Stimulated activated naive CD8-positive, alpha-beta T cell treated with anti-CD3 and anti-CD28 coated beads, Interleukin-15, Interleukin-2, amounts not matched to agents 100 U/mL and 50 U/mL, for 24 hours (primary cell): ENCODE measurements around the gene LAMA3.

Source experiments
- ATAC-seq: fragments of 150-1000 bp; cut with Tn5 transposase; one replicate; pipeline ENCODE4 v1.10.0; 2021
- DNase-seq: peaks from one replicate; pipeline ENCODE4 v3.0.0; 2021

The LAMA3 gene

GRCh38 chr18:23668731-23669130, 20.5 kb upstream of the LAMA3 start:
- ATAC-seq, result no peak
- DNase-seq, result no peak

GRCh38 chr18:23669202-23669766, 20.0 kb upstream of the LAMA3 start:
- DNase-seq (no peak), ATAC-seq (no peak)

- no peak for DNase-seq
Measured at GRCh38 chr18:23669804-23670405, 19.3 kb upstream of the LAMA3 start.

GRCh38 chr18:23671564-23671963, 17.7 kb upstream of the LAMA3 start:
- DNase-seq, result no peak

More at GRCh38 chr18:23669804-23670405, 19.3 kb upstream of the LAMA3 start:
- ATAC-seq, result no peak

GRCh38 chr18:23673725-23674124, 15.5 kb upstream of the LAMA3 start:
- ATAC-seq, result peak; percentile 90
- no peak for DNase-seq

More at GRCh38 chr18:23671564-23671963, 17.7 kb upstream of the LAMA3 start:
- no peak for ATAC-seq

- no peak for DNase-seq
- no peak for ATAC-seq
Measured at GRCh38 chr18:23675236-23675635, 14.0 kb upstream of the LAMA3 start.

GRCh38 chr18:23675896-23676295, 13.4 kb upstream of the LAMA3 start:
- no peak for DNase-seq
- no peak for ATAC-seq

- DNase-seq, result no peak
- no peak for ATAC-seq
Measured at GRCh38 chr18:23682045-23682444, 7.2 kb upstream of the LAMA3 start.

- DNase-seq, result no peak
- ATAC-seq, result peak; percentile 23
Measured at GRCh38 chr18:23682472-23682871, 6.8 kb upstream of the LAMA3 start.

GRCh38 chr18:23683155-23683554, 6.1 kb upstream of the LAMA3 start:
- ATAC-seq (no peak), DNase-seq (no peak)

- no peak for ATAC-seq
- no peak for DNase-seq
Measured at GRCh38 chr18:23683671-23684070, 5.6 kb upstream of the LAMA3 start.

- no peak for DNase-seq
Measured at GRCh38 chr18:23684515-23685197, 4.6 kb upstream of the LAMA3 start.

GRCh38 chr18:23688528-23688927, 725 bp upstream of the LAMA3 start:
- DNase-seq, result no peak
- ATAC-seq, result no peak

More at GRCh38 chr18:23684515-23685197, 4.6 kb upstream of the LAMA3 start:
- no peak for ATAC-seq

- peak; percentile 19 for DNase-seq
- ATAC-seq, result peak; percentile 49
Measured at GRCh38 chr18:23689616-23690504, 607 bp downstream of the LAMA3 start.

GRCh38 chr18:23690505-23691068, 1.3 kb downstream of the LAMA3 start:
- ATAC-seq, result no peak
- DNase-seq, result no peak

- ATAC-seq (no peak), DNase-seq (no peak)
Measured at GRCh38 chr18:23693846-23694245, 4.6 kb downstream of the LAMA3 start.

GRCh38 chr18:23694637-23695430, 5.6 kb downstream of the LAMA3 start:
- ATAC-seq (no peak), DNase-seq (no peak)

GRCh38 chr18:23701017-23701416, 11.8 kb downstream of the LAMA3 start:
- DNase-seq, result no peak
- no peak for ATAC-seq

- DNase-seq, result no peak
Measured at GRCh38 chr18:23701544-23702064, 12.4 kb downstream of the LAMA3 start.

GRCh38 chr18:23702606-23703005, 13.4 kb downstream of the LAMA3 start:
- ATAC-seq (no peak), DNase-seq (no peak)

More at GRCh38 chr18:23701544-23702064, 12.4 kb downstream of the LAMA3 start:
- ATAC-seq, result no peak
